ENCODE measurements around the gene PRKN. TPM values are rescaled to one million over a fixed set of nuclear protein-coding genes. Genes with fewer than 3 reads are reported as not detected.

The PRKN gene
- total RNA-seq, 1 experiment from 2014 or later: 1.2 TPM

DNA sequence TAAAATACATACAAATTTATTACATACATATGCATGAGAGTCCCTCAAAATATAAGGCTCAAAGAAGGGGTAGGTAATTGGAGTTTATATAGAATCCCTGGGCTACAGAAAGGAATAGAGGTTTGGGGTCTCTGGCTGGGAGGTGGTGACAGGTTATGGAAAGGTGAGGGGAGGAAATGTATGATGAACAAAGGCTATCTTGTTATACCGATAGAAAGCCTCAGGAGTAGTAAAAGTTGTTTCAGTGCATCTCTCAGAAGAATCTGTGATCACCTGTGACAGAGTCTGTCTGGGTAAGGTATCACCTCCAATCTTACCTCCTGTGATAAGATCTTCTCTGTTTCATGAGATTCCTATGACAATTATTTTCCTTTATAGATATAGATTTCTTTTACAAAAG, 1200.8 kb downstream of the PRKN start:
- H3K27me3 ChIP-seq (replicated peaks; ENCODE audit: insufficient read depth, low read depth, low read length, poor library complexity): peaks cover 11% of the 10 kb centered on the region
- TF ChIP-seq, protein P1, sequence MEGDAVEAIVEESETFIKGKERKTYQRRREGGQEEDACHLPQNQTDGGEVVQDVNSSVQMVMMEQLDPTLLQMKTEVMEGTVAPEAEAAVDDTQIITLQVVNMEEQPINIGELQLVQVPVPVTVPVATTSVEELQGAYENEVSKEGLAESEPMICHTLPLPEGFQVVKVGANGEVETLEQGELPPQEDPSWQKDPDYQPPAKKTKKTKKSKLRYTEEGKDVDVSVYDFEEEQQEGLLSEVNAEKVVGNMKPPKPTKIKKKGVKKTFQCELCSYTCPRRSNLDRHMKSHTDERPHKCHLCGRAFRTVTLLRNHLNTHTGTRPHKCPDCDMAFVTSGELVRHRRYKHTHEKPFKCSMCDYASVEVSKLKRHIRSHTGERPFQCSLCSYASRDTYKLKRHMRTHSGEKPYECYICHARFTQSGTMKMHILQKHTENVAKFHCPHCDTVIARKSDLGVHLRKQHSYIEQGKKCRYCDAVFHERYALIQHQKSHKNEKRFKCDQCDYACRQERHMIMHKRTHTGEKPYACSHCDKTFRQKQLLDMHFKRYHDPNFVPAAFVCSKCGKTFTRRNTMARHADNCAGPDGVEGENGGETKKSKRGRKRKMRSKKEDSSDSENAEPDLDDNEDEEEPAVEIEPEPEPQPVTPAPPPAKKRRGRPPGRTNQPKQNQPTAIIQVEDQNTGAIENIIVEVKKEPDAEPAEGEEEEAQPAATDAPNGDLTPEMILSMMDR (conservative IDR thresholded peaks at IDR 0.05; ENCODE audit: low read depth, low read length): no peak
- no peak for TF ChIP-seq EZH2 (IDR thresholded peaks at IDR 0.05; ENCODE audit: borderline replicate concordance, low read depth, low read length, poor library complexity, severe bottlenecking)
- H3K4me1 ChIP-seq (ENCODE audit: insufficient read depth, low read length, poor library complexity, severe bottlenecking): no peaks in the 10 kb centered on the region
- H3K9me3 ChIP-seq (ENCODE audit: low read depth, low read length, poor library complexity, severe bottlenecking): no peaks in the 10 kb centered on the region
- CTCF ChIA-PET: no interaction called here
- no peak overlapping the region for H3K4me3 ChIP-seq (ENCODE audit: low read depth, low read length, poor library complexity, severe bottlenecking)
- no peak for DNase-seq (ENCODE audit: low spot score)
- POLR2A ChIA-PET (ENCODE audit: low non-redundant PET): no interaction called here
- no peaks in the 10 kb centered on the region for H3K36me3 ChIP-seq (ENCODE audit: insufficient read depth, low read length, poor library complexity, severe bottlenecking)
- no TSS peak for BruUV-seq (replicated peaks)
- no peak overlapping the region for H3K27ac ChIP-seq (ENCODE audit: low read depth, low read length, poor library complexity, severe bottlenecking)
- intact Hi-C loops (cut with micrococcal nuclease; ENCODE audit: unreplicated experiment): no loop called here

DNA sequence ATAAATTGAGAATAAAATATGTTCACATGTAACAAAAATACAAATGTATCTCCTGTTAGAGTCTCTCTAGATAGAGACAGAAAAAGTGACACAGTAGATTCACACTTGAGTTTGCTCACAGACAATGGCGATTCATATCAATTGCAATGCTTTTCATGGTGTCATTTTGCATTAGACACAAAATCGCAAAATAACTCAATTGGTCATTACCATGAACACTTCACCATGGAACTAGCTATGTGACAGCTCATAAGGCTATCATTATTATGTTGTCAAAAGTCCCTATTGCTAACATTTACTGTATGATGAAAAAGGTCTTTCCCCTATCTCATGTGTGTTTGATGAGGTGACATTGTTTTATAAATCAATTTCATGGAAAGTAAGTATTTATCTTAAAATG, 1204.2 kb downstream of the PRKN start:
- TF ChIP-seq, protein P1 (conservative IDR thresholded peaks at IDR 0.05; ENCODE audit: low read depth, low read length): no peak
- no peak for TF ChIP-seq EZH2 (IDR thresholded peaks at IDR 0.05; ENCODE audit: borderline replicate concordance, low read depth, low read length, poor library complexity, severe bottlenecking)
- POLR2A ChIA-PET (ENCODE audit: low non-redundant PET): no interaction called here
- intact Hi-C loops (cut with micrococcal nuclease; ENCODE audit: unreplicated experiment): no loop called here
- no peak overlapping the region for H3K27ac ChIP-seq (ENCODE audit: low read depth, low read length, poor library complexity, severe bottlenecking)
- no TSS peak for BruUV-seq (replicated peaks)
- no peaks in the 10 kb centered on the region for H3K36me3 ChIP-seq (ENCODE audit: insufficient read depth, low read length, poor library complexity, severe bottlenecking)
- CTCF ChIA-PET: no interaction called here
- no peaks in the 10 kb centered on the region for H3K4me1 ChIP-seq (ENCODE audit: insufficient read depth, low read length, poor library complexity, severe bottlenecking)
- no peak overlapping the region for H3K4me3 ChIP-seq (ENCODE audit: low read depth, low read length, poor library complexity, severe bottlenecking)
- H3K27me3 ChIP-seq (replicated peaks; ENCODE audit: insufficient read depth, low read depth, low read length, poor library complexity): peaks cover 11% of the 10 kb centered on the region
- no peak for DNase-seq (ENCODE audit: low spot score)
- H3K9me3 ChIP-seq (ENCODE audit: low read depth, low read length, poor library complexity, severe bottlenecking): no peaks in the 10 kb centered on the region

DNA sequence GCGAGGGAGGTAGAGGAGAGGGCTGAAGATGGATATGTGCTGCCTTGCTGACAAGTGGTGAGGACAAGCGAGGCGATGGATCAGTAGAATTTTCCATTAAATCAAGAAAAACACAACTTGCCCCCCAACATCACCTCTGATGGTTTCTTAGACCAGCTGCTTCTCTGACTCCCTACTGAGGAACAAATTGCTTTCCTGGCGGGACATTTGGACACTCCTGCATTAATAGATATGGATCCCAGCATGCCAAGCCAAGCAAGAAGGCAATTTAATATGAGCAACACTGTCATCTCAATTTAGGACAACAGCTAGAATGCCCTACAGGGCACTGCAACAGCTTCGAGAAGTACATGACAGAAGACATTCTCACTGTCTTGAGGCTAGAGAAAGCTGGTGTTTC, 1205.3 kb downstream of the PRKN start:
- H3K4me1 ChIP-seq (ENCODE audit: insufficient read depth, low read length, poor library complexity, severe bottlenecking): no peaks in the 10 kb centered on the region
- DNase-seq (ENCODE audit: low spot score): no peak
- ChIA-PET POLR2A (ENCODE audit: low non-redundant PET) (interaction anchor here (0.6 kb wide), 1 partner anchor 30 kb away, joined by 3 read pairs; no protein-coding TSS in a partner anchor), CTCF (no interaction called here)
- H3K4me3 ChIP-seq (ENCODE audit: low read depth, low read length, poor library complexity, severe bottlenecking): no peak overlapping the region
- no peaks in the 10 kb centered on the region for H3K36me3 ChIP-seq (ENCODE audit: insufficient read depth, low read length, poor library complexity, severe bottlenecking)
- H3K27me3 ChIP-seq (replicated peaks; ENCODE audit: insufficient read depth, low read depth, low read length, poor library complexity): peaks cover 11% of the 10 kb centered on the region
- no peaks in the 10 kb centered on the region for H3K9me3 ChIP-seq (ENCODE audit: low read depth, low read length, poor library complexity, severe bottlenecking)
- intact Hi-C loops (cut with micrococcal nuclease; ENCODE audit: unreplicated experiment): no loop called here
- TF ChIP-seq, protein P1 (conservative IDR thresholded peaks at IDR 0.05; ENCODE audit: low read depth, low read length): no peak
- no peak for TF ChIP-seq EZH2 (IDR thresholded peaks at IDR 0.05; ENCODE audit: borderline replicate concordance, low read depth, low read length, poor library complexity, severe bottlenecking)
- no peak overlapping the region for H3K27ac ChIP-seq (ENCODE audit: low read depth, low read length, poor library complexity, severe bottlenecking)
- no TSS peak for BruUV-seq (replicated peaks)

Measured in A673 (cell line).